ENCODE results near the gene MAPK11.

The MAPK11 gene

GRCh38 chr22:50286275-50286674 is 16.1 kb upstream of the MAPK11 start:
- FAIRE-seq (no peak), DNase-seq (ENCODE audit: insufficient read length, low spot score) (no peak)
- no peak for TF ChIP-seq CTCF (IDR thresholded peaks at IDR 0.05; ENCODE audit: insufficient read depth, missing control alignments)

- no peak for TF ChIP-seq CTCF (IDR thresholded peaks at IDR 0.05; ENCODE audit: insufficient read depth, missing control alignments)
- FAIRE-seq = no peak
- no peak for DNase-seq (ENCODE audit: insufficient read length, low spot score)
These were observed 15.5 kb upstream of the MAPK11 start for GRCh38 chr22:50285568-50286229.

DNA sequence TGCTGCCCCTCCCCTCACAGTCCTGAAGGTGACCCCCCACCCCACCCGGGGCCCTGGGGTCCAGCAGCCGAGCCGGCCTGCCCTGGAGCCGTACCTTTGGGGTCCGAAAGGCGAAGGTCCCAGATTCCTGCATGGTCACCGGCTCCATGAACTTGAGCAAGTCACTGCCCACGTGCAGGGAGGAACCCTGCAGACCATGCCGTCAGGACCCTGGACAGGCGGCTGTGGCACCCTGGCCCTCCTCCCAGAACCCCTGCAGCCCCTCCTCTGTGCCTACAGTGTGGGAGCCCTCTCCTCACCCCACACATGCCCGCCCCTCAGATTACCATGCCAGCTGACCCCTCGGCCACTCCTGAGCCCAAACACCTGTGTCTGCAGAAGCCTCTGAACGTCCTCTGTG is 14.3 kb upstream of the MAPK11 start:
- no peak for TF ChIP-seq CTCF (IDR thresholded peaks at IDR 0.05; ENCODE audit: insufficient read depth, missing control alignments)
- no peak for FAIRE-seq

GRCh38 chr22:50283821-50284220 is 13.6 kb upstream of the MAPK11 start:
- TF ChIP-seq CTCF (IDR thresholded peaks at IDR 0.05; ENCODE audit: insufficient read depth, missing control alignments) = no peak
- no peak for FAIRE-seq

More for the DNA sequence above, 14.3 kb upstream of the MAPK11 start:
- no peak for DNase-seq (ENCODE audit: insufficient read length, low spot score)

DNA sequence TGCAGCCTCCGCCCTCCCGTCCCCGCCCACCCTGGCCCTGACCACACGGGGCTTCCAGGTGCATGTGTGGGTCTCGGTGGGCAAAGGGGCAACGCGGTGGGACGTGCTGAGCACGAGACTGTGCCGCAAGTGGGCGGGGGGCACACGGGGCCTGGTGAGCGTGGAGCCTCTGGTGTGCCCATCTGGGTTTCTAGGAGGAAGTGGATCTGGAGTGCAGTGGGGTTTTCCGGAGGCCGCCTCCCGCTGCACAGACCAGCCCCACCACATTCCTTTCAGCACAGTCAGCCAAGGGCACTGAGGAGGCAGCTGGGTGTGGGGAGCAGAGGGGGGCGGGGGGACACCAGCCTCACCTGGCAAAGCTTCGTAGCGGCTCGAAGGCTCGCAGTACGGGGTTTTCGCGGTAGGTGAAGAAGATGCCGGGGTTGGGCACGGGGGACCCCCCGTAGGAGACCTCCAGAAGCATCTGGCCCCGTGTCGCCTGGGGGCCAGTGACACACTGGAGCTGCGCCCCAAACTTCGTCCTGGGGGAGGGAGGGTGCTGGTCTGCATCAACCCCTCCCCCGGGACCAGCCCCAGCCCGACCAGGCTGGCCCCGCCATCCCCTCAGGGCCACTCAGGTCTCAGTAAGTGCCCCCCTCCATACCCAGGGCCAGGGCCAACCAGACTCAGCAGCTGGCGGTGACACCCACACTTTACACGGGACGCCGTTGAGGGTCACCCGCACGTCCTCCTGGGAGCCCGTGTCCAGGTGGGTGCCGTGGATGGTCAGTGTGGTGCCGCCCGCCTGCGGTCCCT is 12.4 kb upstream of the MAPK11 start:
- no peak for DNase-seq (ENCODE audit: insufficient read length, low spot score)
- TF ChIP-seq CTCF (IDR thresholded peaks at IDR 0.05; ENCODE audit: insufficient read depth, missing control alignments) = no peak
- no peak for FAIRE-seq

More at GRCh38 chr22:50283821-50284220, 13.6 kb upstream of the MAPK11 start:
- no peak for DNase-seq (ENCODE audit: insufficient read length, low spot score)

DNA sequence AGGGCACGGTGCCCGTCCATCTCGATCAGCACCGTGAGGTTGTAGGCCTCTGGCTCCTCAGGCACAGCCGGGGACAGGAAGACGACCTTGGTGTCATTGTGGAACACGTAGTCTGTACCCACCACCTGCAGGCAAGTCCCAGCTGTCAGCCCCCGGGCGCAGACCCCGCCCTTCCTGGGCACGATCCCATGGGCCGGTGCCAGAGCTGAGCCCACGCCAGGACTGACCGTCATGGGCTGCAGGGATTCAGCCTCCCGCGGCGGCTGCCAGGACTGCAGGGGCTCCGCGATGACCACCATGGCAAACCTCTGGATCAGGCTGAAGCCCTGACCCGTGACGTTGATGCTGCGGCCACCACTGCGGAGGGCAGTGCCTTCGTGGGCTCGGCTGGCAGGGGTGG is 11.8 kb upstream of the MAPK11 start:
- DNase-seq (ENCODE audit: insufficient read length, low spot score) = no peak
- TF ChIP-seq CTCF (IDR thresholded peaks at IDR 0.05; ENCODE audit: insufficient read depth, missing control alignments) = no peak
- no peak for FAIRE-seq

GRCh38 chr22:50281384-50281760 is 11.2 kb upstream of the MAPK11 start:
- FAIRE-seq (no peak), DNase-seq (ENCODE audit: insufficient read length, low spot score) (no peak)
- TF ChIP-seq CTCF (IDR thresholded peaks at IDR 0.05; ENCODE audit: insufficient read depth, missing control alignments) = no peak
